Neural crest cell (in vitro differentiated cells): Measurements from ENCODE around the gene SMCHD1. TPM values are rescaled to one million over a fixed set of nuclear protein-coding genes. Genes with fewer than 3 reads are reported as not detected.
"Not testable (repeated sequence)": the region's sequence is repeated elsewhere in the genome, so short reads cannot be mapped to it uniquely, and the experiment has no call there.

ENCODE experiments used
- DNase-seq: peaks from one replicate; pipeline ENCODE4 v3.0.0; 2021; ENCODE audit warnings: low read depth, mixed read lengths, low spot score
- H3K27ac Mint-ChIP-seq: one replicate; pipeline ENCODE4 v1.8.0; 2021; ENCODE audit warnings: mild to moderate bottlenecking, mixed read lengths; ENCODE audit not compliant: unreplicated experiment
- H3K27me3 Mint-ChIP-seq: 2 replicates; pipeline ENCODE4 v1.8.0; 2021; ENCODE audit warnings: low read depth, mild to moderate bottlenecking, mixed read lengths
- H3K36me3 Mint-ChIP-seq: 2 replicates; pipeline ENCODE4 v1.8.0; 2021; ENCODE audit warnings: low read depth, mild to moderate bottlenecking, mixed read lengths
- H3K4me1 Mint-ChIP-seq: 2 replicates; pipeline ENCODE4 v1.8.0; 2021; ENCODE audit warnings: mixed read lengths
- H3K4me3 Mint-ChIP-seq: one replicate; pipeline ENCODE4 v1.8.0; 2021; ENCODE audit warnings: mild to moderate bottlenecking, mixed read lengths
- H3K9me3 Mint-ChIP-seq: 2 replicates; pipeline ENCODE4 v1.8.0; 2021; ENCODE audit warnings: mixed read lengths
- CTCF ChIP-seq: fragments of 200-600 bp; sonication (generic); conservative IDR thresholded peaks from 2 replicates; pipeline ENCODE4 v1.5.0; 2021; ENCODE audit warnings: antibody characterized with exemption, mild to moderate bottlenecking
- total RNA-seq: library from RNA; stranded (reverse); gene quantifications from 2 replicates; pipeline ENCODE4 v1.2.1, GENCODE V29; 2021

The SMCHD1 gene
- total RNA-seq, 1 donor from 2014 or later: 66.3 TPM

GRCh38 chr18:2656981-2657512, 1.5 kb downstream of the SMCHD1 start:
- Mint-ChIP-seq H3K4me1 (peaks cover 27% of the 10 kb centered on the region), H3K27me3 (peaks cover 20% of the 10 kb centered on the region), H3K27ac (peak overlapping the region; percentile 59), H3K36me3 (peaks cover 6% of the 10 kb centered on the region), H3K4me3 (peak overlapping the region; percentile 93), H3K9me3 (no peaks in the 10 kb centered on the region)
- no peak for TF ChIP-seq CTCF
- DNase-seq: no peak

DNA sequence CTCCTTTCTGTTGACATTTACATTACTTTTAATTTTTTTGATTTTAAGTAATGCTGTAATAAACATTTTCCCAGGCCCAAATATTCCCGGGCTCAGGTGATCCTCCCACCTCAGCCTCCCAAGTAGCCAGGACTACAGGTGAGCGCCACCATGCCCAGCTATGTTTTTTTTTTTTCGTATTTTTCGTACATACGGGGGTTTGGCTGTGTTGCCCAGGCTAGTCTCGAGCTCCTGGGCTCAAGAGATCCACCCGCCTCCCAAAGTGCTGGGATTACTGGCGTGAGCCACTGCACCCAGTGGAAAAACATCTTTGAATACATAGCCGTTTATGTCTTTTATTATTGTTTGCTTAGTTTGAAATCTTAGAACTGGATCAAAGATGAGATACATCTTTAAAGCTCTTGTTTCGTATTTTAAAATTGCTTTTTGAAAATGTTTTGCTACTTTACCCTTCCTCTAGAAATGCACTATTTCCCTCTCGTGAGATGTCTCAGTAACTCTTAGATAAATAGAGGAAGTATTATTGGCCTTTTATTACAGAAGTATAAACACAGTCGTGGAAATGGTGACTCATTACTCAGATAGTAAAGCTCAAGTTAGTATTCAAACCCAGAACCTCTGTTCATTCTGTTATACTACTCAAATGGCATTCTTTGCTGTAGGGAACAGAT, 2.4 kb downstream of the SMCHD1 start:
- no peak for DNase-seq
- peaks cover 16% of the 10 kb centered on the region for H3K27me3 Mint-ChIP-seq
- peaks cover 30% of the 10 kb centered on the region for H3K4me1 Mint-ChIP-seq
- H3K4me3 Mint-ChIP-seq: peak overlapping the region; percentile 90
- no peak for TF ChIP-seq CTCF
- no peak overlapping the region for H3K27ac Mint-ChIP-seq
- H3K36me3 Mint-ChIP-seq: peaks cover 6% of the 10 kb centered on the region
- no peaks in the 10 kb centered on the region for H3K9me3 Mint-ChIP-seq

- not testable (repeated sequence) for DNase-seq, H3K9me3 Mint-ChIP-seq, H3K27me3 Mint-ChIP-seq, H3K27ac Mint-ChIP-seq
- Mint-ChIP-seq H3K4me3 (peak overlapping the region; percentile 34), H3K36me3 (peaks cover 14% of the 10 kb centered on the region), H3K4me1 (peaks cover 33% of the 10 kb centered on the region)
These were observed 5.3 kb downstream of the SMCHD1 start for GRCh38 chr18:2660849-2661248.

DNA sequence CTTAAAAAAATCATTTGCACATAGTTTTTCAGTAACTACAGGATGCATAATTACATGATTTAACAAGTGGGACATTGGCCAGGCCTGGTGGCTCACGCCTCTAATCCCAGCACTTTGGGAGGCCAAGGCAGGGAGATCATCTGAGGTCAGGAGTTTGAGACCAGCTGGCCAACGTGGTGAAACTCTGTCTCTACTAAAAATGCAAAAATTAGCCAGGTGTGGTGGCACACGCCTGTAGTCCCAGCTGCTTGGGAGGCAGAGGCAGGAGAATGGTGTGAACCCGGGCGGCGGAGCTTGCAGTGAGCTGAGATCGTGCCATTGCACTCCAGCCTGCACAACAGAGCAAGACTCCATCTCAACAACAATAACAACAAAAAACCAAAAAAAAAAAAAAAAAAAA, 6.8 kb downstream of the SMCHD1 start:
- Mint-ChIP-seq H3K36me3 (peaks cover 14% of the 10 kb centered on the region), H3K4me1 (peaks cover 26% of the 10 kb centered on the region)
- H3K9me3 Mint-ChIP-seq, H3K4me3 Mint-ChIP-seq, H3K27me3 Mint-ChIP-seq, H3K27ac Mint-ChIP-seq, DNase-seq: not testable (repeated sequence)

GRCh38 chr18:2662990-2663389, 7.5 kb downstream of the SMCHD1 start:
- Mint-ChIP-seq H3K4me3 (no peak overlapping the region), H3K27ac (no peak overlapping the region), H3K9me3 (no peaks in the 10 kb centered on the region), H3K27me3 (no peaks in the 10 kb centered on the region), H3K4me1 (peaks cover 19% of the 10 kb centered on the region), H3K36me3 (peaks cover 14% of the 10 kb centered on the region)
- TF ChIP-seq CTCF: no peak
- DNase-seq: no peak

DNA sequence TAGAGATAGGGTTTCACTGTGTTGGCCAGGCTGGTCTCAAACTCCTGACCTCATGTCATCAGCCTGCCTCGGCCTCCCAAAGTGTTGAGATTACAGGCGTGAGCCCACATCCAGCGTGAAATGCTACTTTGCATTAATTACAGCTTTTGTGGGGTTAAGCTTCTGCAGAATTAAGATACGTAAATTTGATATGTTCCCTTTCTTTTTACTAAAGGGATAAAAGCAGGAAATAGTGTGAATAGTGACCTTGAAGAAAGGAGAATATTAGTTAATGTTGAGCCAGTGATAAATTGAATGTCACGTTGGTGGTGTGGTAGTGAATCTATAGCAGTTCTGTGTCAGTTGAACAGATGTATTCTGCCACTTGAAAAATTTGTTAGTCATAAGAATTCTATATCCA, 16.9 kb downstream of the SMCHD1 start:
- H3K36me3 Mint-ChIP-seq: peaks cover 39% of the 10 kb centered on the region

More for the DNA sequence above, 16.9 kb downstream of the SMCHD1 start:
- Mint-ChIP-seq H3K27me3 (no peaks in the 10 kb centered on the region), H3K4me1 (no peaks in the 10 kb centered on the region), H3K4me3 (no peak overlapping the region), H3K9me3 (no peaks in the 10 kb centered on the region), H3K27ac (no peak overlapping the region)
- no peak for DNase-seq
- no peak for TF ChIP-seq CTCF
